GM04504 (cell line): ENCODE data around the gene FREM3.
"Not testable (repeated sequence)": the region's sequence is repeated elsewhere in the genome, so short reads cannot be mapped to it uniquely, and the experiment has no call there.

Experiments
- DNase-seq: peaks from one replicate; pipeline ENCODE4 v3.0.0-alpha.2; 2012; ENCODE audit warnings: low read depth

The FREM3 gene

DNA sequence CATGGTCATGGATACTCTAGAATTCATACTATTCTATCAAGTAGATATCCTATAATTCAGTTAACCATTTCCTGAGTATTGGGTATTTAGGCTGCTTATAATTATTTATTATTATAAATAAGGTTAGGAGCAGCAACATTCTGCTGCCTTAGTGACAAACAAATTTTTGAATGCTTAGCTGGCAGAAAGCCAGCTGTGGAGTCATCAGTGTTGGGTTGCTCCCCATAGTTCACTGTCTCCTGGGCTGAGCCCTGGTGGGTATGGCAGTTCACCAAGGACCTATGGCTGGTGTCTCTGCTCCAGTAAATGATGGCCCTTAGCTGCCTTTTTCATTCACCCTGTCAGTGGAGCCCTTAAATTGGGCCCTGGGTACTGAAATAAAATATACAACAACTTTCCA, 125.1 kb downstream of the FREM3 start:
- DNase-seq: no peak

DNA sequence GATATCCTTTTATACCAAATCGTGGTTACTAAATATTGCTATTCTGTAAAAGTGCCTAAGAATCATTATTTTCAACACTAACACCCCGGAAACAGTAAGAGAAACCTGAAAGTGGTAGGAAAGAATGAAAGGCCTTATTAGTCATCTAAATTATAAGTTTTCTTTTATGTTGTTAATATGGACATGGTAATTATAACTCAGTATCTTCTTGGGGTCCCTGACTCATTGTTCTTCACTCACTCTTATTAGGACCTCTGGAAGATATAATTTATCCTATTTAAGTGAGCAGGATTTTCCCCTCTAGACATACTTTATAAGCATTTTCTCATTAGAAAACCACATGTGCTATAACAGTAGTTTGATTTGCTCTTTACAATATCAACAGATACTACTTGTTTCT, 136.0 kb downstream of the FREM3 start:
- no peak for DNase-seq

DNA sequence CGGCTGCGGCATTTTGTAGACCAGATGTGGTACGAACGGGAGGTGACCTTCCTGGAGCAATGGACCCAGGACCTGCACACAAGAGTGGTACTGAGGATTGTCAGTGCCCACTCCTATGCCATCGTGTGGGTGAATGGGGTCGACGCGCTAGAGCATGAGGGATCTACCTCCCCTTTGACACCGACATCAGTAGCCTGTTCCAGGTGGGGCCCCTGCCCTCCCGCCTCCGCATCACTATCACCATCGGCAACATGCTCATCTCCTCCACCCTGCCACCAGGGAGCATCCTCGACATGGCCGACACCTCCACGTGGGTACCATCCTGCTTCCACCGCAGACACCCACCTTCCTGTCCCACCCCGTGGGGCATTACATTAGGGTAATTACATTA, 140.7 kb downstream of the FREM3 start:
- no peak for DNase-seq

GRCh38 chr4:143558823-143559756, 141.4 kb downstream of the FREM3 start:
- peak; percentile 22 for DNase-seq

DNA sequence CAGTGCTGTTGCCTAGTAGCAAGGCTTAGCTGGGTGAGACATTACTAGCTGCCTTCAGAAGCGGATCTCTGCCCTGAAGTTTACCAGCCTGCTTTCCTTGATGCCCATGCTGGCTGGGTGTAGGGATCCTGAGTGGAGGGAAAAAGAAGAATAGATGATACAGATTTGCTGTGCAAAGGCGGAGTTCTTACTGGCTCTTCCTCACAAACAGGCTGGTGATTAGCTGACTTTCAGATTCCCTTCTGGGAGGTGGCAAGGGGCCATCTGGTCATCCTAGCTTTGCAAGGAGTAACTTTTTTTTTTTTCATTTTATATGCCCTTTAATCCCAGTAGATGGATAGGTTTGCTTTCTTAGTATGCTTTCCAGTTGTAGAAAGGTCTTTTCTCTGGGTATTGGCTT, 142.2 kb downstream of the FREM3 start:
- no peak for DNase-seq

DNA sequence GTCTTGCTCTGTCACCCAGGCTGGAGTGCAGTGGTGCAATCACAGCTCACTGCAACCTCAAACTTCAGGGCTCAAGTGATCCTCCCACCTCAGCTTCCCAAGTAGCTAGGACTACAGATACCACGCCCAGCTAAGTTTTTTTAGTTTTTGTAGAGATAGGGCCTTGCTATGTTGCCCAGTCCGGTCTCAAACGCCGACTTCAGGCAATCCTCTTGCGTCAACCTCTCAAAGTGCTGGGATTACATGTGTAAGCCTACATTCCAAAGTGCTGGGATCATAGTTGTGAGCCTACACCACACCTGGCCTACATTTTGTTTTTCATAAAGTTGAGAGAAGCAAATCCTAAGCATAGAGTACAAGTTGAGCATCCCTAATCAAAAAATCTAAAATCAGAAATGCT, 144.8 kb downstream of the FREM3 start:
- DNase-seq: no peak

- no peak for DNase-seq
These were observed 145.5 kb downstream of the FREM3 start for GRCh38 chr4:143554728-143555597.

DNA sequence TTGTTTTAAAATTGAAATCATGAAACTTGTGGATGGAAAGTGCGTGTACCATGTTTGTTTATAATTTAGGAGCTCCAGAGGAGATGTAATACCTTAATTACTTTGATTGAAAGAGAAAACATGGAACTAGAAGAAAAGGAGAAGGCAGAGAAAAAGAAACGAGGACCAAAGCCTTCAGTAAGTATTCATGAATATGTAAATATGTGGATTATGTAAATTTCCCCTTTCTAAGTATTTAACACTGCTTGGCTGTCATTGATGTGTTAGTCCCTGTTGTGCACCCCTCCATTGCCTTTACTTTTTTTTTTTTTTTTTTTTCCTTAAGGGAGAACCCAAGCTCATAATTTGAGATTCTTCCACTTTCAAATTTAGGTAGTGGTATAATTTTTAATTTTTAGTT, 150.5 kb downstream of the FREM3 start:
- no peak for DNase-seq

DNA sequence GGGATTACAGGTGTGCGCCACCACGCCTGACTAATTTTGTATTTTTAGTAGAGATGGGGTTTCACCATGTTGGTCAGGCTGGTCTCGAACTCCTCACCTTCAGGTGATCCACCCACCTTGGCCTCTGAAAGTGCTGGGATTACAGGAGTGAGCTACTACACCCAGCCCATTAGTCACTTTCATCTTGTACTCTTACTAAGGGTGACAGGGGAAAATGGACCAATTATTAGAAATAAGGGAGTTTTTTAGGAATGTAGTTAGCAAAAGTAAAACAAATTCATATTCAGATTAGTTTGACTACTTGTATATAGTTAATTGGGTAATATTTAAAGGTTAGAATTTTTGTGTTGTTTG, 160.8 kb downstream of the FREM3 start:
- no peak for DNase-seq

DNA sequence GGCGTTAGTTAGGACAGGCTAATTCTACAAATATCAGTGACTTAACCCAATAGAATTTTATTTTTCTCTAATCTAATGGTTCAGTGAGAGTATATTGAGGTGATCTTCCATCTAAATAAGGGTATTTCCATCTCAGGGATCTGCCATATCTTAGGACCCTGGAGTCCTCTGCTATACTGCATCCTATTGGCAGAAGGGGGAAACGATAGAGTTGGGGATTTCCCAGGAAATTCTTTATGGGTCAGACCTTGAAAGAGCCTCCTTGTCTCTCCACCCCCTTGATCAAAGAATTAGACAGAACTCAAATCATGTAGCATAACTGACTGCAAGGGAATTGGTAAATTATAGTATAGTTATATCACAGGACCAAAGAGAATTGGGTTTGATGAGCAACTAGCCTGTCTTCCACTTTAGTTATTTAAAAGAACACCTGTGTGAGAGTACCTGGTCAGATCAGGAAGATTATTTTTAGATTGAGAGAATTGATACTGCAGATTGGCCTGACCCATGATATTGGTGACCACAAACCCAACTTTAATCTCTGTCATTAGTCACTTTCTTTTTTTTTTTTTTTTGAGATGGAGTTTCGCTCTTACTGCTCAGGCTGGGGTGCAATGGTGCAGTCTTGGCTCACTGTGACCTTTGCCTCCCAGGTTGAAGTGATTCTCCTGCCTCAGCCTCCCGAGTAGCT, 161.4 kb downstream of the FREM3 start:
- no peak for DNase-seq

DNA sequence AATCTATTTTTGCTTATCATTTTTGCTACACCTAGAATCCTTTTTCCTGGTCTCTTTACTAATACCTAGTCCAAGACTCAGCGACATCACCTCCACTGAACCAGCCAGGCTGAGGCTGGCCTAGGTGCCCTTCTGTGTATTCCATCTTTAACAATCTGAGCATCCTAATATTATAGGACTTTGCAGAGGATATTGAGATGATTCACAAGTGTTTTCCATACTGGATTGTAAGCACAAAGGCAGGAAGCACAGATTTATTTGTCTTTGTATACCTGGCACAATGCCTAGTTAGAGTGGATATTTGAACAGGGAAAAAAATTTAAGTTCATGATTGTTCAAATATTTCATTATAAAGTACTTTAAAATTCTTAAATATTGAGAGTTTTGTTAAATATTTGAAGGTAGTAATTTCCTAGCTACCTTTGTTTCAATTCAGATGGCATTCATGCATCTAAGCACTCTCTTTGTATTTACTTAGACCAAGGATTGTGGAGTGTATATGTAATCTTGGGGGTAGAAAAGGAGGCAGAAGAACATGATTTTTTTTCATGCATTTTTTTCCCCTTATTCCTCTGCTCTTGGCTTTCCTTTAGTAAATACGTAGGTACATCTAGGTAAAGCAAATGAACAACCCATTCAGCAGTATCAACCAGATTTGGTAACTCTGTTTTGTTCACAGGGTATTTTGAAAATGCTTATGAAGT, 168.5 kb downstream of the FREM3 start:
- DNase-seq: no peak

- DNase-seq: no peak
These were observed 169.1 kb downstream of the FREM3 start for GRCh38 chr4:143531380-143531779.

GRCh38 chr4:143528046-143528445, 172.4 kb downstream of the FREM3 start:
- DNase-seq: not testable (repeated sequence)
